ENCODE measurements around the gene FAM89A.

- no peak for TF ChIP-seq CTCF (IDR thresholded peaks at IDR 0.05)
- TF ChIP-seq POLR2A (IDR thresholded peaks at IDR 0.05), result no peak
Observed at GRCh38 chr1:230976360-230976759, 63.7 kb downstream of the FAM89A start.
